ENCODE results near the gene FRMD1. TPM values are rescaled to one million over a fixed set of nuclear protein-coding genes. Genes with fewer than 3 reads are reported as not detected.

The FRMD1 gene
- total RNA-seq, 4 donors from 2014 or later: 0.13 TPM; not detected in 3

GRCh38 chr6:168021581-168021980, 57.4 kb downstream of the FRMD1 start:
- H3K36me3 ChIP-seq: no peaks in the 10 kb centered on the region
- no peak overlapping the region for H3K4me3 ChIP-seq (replicated peaks in 1 of 3)
- no peak for TF ChIP-seq CTCF (IDR thresholded peaks at IDR 0.05)
- TF ChIP-seq POLR2A (IDR thresholded peaks at IDR 0.05): no peak
- intact Hi-C loops (cut with DNase I): no loop called here
- no peaks in the 10 kb centered on the region for H3K9me3 ChIP-seq
- WGBS, 2 donors: 87 to 89% methylated on average over 5 of the region's 5 CpGs
- DNase-seq: no peak
- no peaks in the 10 kb centered on the region for H3K27me3 ChIP-seq
- H3K27ac ChIP-seq: no peak overlapping the region
- peaks cover 0 to 8% of the 10 kb centered on the region in 2 donors for H3K4me1 ChIP-seq

GRCh38 chr6:168020242-168020641, 58.8 kb downstream of the FRMD1 start:
- no peak for DNase-seq
- Histone ChIP-seq H3K4me1 (peaks cover 0 to 8% of the 10 kb centered on the region in 2 donors), H3K27ac (no peak overlapping the region), H3K27me3 (no peaks in the 10 kb centered on the region), H3K36me3 (no peaks in the 10 kb centered on the region), H3K4me3 (replicated peaks in 1 of 3) (no peak overlapping the region), H3K9me3 (no peaks in the 10 kb centered on the region)
- TF ChIP-seq CTCF (IDR thresholded peaks at IDR 0.05) (no peak), POLR2A (IDR thresholded peaks at IDR 0.05) (no peak)
- intact Hi-C loops (cut with DNase I): no loop called here
- WGBS, 2 donors: 91 to 94% methylated on average over 8 of the region's 8 CpGs

GRCh38 chr6:168018664-168019063, 60.3 kb downstream of the FRMD1 start:
- no peak for TF ChIP-seq POLR2A (IDR thresholded peaks at IDR 0.05)
- no peak for TF ChIP-seq CTCF (IDR thresholded peaks at IDR 0.05)
- WGBS, 2 donors: 89 to 90% methylated on average over 8 to 15 of the region's 15 CpGs
- no peak for DNase-seq
- H3K27me3 ChIP-seq: no peaks in the 10 kb centered on the region
- H3K4me1 ChIP-seq: no peaks in the 10 kb centered on the region
- H3K27ac ChIP-seq: no peak overlapping the region
- H3K9me3 ChIP-seq: no peaks in the 10 kb centered on the region
- H3K4me3 ChIP-seq (replicated peaks in 1 of 3): no peak overlapping the region
- H3K36me3 ChIP-seq: no peaks in the 10 kb centered on the region
- intact Hi-C loops (cut with DNase I): no loop called here

GRCh38 chr6:168017629-168018028, 61.4 kb downstream of the FRMD1 start:
- no peaks in the 10 kb centered on the region for H3K36me3 ChIP-seq
- 58 to 70% methylated on average over 11 of the region's 11 CpGs for WGBS, 2 donors
- H3K4me1 ChIP-seq: no peaks in the 10 kb centered on the region
- no peaks in the 10 kb centered on the region for H3K27me3 ChIP-seq
- H3K4me3 ChIP-seq (replicated peaks in 1 of 3): no peak overlapping the region
- no peaks in the 10 kb centered on the region for H3K9me3 ChIP-seq
- TF ChIP-seq POLR2A (IDR thresholded peaks at IDR 0.05): no peak
- DNase-seq: no peak
- intact Hi-C loops (cut with DNase I): no loop called here
- no peak overlapping the region for H3K27ac ChIP-seq

- no peaks in the 10 kb centered on the region for H3K27me3 ChIP-seq
- H3K9me3 ChIP-seq: no peaks in the 10 kb centered on the region
- DNase-seq: no peak
- H3K4me1 ChIP-seq: no peaks in the 10 kb centered on the region
- intact Hi-C loops (cut with DNase I): no loop called here
- TF ChIP-seq CTCF (IDR thresholded peaks at IDR 0.05) (no peak), POLR2A (IDR thresholded peaks at IDR 0.05) (no peak)
- H3K4me3 ChIP-seq (replicated peaks in 1 of 3): no peak overlapping the region
- H3K36me3 ChIP-seq: no peaks in the 10 kb centered on the region
- no peak overlapping the region for H3K27ac ChIP-seq
- 72 to 74% methylated on average over 9 to 11 of the region's 18 CpGs for WGBS, 2 donors
These were observed 62.1 kb downstream of the FRMD1 start for GRCh38 chr6:168016721-168017525.
